Measurements from ENCODE around the gene PTPRD. TPM values are rescaled to one million over a fixed set of nuclear protein-coding genes. Genes with fewer than 3 reads are reported as not detected.

Gene PTPRD
- total RNA-seq, 1 experiment from 2014 or later, result 69.6 TPM

DNA sequence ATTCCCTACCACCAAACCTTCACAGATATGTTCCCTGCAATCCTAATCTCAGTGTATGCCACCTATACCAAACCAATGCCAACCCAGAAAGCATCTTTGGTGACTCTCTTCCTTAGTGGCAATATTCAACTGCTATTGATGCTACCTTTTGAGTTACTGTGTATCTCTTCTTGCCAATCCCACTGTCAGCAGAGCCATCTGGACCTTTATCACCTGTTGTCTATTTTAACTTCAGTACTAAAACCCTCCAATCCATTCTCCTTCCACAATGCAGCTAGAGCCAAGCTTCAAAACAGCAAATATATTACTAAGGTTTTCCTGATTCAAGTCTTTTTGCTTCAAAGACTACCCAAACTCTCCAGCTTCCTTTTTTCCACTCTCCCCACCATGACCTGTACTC is 2036.1 kb downstream of the PTPRD start:
- Mint-ChIP-seq H3K4me1 (peaks cover 3% of the 10 kb centered on the region; the same call in 1 of the 2 replicates), H3K4me3 (no peak overlapping the region), H3K36me3 (no peaks in the 10 kb centered on the region), H3K27ac (no peak overlapping the region), H3K9me3 (no peaks in the 10 kb centered on the region), H3K27me3 (ENCODE audit: low read depth) (no peaks in the 10 kb centered on the region)
- no peak for ATAC-seq
- POLR2A ChIA-PET, result no interaction called here
- CTCF ChIA-PET, result no interaction called here
- no peak for DNase-seq (ENCODE audit: low spot score)
- TF ChIP-seq MYBL2 (CRISPR knock-in tag; IDR thresholded peaks at IDR 0.05) (no peak), OVOL2 (CRISPR knock-in tag; IDR thresholded peaks at IDR 0.05; ENCODE audit: borderline replicate concordance) (no peak), ZNF671 (CRISPR knock-in tag; IDR thresholded peaks at IDR 0.05) (no peak), NR2C2 (CRISPR knock-in tag; IDR thresholded peaks at IDR 0.05) (no peak), JUN (CRISPR knock-in tag; IDR thresholded peaks at IDR 0.05) (no peak), EMX1 (CRISPR knock-in tag; IDR thresholded peaks at IDR 0.05) (no peak), ZNF423 (CRISPR knock-in tag; IDR thresholded peaks at IDR 0.05) (no peak), ZNF416 (CRISPR knock-in tag; IDR thresholded peaks at IDR 0.05) (no peak), CREM (CRISPR knock-in tag; IDR thresholded peaks at IDR 0.05) (no peak), FOXJ3 (CRISPR knock-in tag; IDR thresholded peaks at IDR 0.05; ENCODE audit: borderline replicate concordance) (no peak), ZBTB21 (CRISPR knock-in tag; IDR thresholded peaks at IDR 0.05; ENCODE audit: borderline replicate concordance) (no peak)
- TF ChIP-seq, protein P1, sequence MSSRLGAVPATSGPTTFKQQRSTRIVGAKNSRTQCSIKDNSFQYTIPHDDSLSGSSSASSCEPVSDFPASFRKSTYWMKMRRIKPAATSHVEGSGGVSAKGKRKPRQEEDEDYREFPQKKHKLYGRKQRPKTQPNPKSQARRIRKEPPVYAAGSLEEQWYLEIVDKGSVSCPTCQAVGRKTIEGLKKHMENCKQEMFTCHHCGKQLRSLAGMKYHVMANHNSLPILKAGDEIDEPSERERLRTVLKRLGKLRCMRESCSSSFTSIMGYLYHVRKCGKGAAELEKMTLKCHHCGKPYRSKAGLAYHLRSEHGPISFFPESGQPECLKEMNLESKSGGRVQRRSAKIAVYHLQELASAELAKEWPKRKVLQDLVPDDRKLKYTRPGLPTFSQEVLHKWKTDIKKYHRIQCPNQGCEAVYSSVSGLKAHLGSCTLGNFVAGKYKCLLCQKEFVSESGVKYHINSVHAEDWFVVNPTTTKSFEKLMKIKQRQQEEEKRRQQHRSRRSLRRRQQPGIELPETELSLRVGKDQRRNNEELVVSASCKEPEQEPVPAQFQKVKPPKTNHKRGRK (CRISPR knock-in tag; IDR thresholded peaks at IDR 0.05; ENCODE audit: borderline replicate concordance), result no peak
- TF ChIP-seq, protein P2, sequence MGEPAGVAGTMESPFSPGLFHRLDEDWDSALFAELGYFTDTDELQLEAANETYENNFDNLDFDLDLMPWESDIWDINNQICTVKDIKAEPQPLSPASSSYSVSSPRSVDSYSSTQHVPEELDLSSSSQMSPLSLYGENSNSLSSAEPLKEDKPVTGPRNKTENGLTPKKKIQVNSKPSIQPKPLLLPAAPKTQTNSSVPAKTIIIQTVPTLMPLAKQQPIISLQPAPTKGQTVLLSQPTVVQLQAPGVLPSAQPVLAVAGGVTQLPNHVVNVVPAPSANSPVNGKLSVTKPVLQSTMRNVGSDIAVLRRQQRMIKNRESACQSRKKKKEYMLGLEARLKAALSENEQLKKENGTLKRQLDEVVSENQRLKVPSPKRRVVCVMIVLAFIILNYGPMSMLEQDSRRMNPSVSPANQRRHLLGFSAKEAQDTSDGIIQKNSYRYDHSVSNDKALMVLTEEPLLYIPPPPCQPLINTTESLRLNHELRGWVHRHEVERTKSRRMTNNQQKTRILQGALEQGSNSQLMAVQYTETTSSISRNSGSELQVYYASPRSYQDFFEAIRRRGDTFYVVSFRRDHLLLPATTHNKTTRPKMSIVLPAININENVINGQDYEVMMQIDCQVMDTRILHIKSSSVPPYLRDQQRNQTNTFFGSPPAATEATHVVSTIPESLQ (CRISPR knock-in tag; IDR thresholded peaks at IDR 0.05), result no peak
- TF ChIP-seq, protein P3, sequence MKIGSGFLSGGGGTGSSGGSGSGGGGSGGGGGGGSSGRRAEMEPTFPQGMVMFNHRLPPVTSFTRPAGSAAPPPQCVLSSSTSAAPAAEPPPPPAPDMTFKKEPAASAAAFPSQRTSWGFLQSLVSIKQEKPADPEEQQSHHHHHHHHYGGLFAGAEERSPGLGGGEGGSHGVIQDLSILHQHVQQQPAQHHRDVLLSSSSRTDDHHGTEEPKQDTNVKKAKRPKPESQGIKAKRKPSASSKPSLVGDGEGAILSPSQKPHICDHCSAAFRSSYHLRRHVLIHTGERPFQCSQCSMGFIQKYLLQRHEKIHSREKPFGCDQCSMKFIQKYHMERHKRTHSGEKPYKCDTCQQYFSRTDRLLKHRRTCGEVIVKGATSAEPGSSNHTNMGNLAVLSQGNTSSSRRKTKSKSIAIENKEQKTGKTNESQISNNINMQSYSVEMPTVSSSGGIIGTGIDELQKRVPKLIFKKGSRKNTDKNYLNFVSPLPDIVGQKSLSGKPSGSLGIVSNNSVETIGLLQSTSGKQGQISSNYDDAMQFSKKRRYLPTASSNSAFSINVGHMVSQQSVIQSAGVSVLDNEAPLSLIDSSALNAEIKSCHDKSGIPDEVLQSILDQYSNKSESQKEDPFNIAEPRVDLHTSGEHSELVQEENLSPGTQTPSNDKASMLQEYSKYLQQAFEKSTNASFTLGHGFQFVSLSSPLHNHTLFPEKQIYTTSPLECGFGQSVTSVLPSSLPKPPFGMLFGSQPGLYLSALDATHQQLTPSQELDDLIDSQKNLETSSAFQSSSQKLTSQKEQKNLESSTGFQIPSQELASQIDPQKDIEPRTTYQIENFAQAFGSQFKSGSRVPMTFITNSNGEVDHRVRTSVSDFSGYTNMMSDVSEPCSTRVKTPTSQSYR (CRISPR knock-in tag; IDR thresholded peaks at IDR 0.05), result no peak
- TF ChIP-seq, protein P4, sequence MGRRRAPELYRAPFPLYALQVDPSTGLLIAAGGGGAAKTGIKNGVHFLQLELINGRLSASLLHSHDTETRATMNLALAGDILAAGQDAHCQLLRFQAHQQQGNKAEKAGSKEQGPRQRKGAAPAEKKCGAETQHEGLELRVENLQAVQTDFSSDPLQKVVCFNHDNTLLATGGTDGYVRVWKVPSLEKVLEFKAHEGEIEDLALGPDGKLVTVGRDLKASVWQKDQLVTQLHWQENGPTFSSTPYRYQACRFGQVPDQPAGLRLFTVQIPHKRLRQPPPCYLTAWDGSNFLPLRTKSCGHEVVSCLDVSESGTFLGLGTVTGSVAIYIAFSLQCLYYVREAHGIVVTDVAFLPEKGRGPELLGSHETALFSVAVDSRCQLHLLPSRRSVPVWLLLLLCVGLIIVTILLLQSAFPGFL (CRISPR knock-in tag; IDR thresholded peaks at IDR 0.05; ENCODE audit: borderline replicate concordance), result no peak

DNA sequence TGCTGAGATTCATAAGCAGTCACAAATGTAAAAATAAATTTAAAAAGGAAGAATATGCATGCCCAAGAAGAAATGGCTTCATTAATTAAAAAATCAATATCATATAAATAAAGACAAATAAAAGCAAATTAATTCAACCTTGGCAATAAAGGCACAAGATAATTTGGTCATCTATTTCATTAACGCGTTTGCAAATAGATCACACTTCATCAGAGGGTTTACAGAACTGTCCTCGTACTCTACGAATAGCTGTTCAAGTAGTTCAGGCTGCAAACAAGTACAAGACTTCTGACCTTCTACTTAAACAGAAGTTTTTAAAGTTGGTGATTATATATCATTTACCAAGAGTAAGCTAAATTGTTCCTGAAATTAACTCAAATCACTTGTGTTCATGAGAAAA is 2038.0 kb downstream of the PTPRD start:
- Mint-ChIP-seq H3K27me3 (ENCODE audit: low read depth) (no peaks in the 10 kb centered on the region), H3K4me1 (peaks cover 3% of the 10 kb centered on the region; the same call in 1 of the 2 replicates), H3K9me3 (no peaks in the 10 kb centered on the region), H3K36me3 (no peaks in the 10 kb centered on the region), H3K4me3 (no peak overlapping the region), H3K27ac (no peak overlapping the region)
- POLR2A ChIA-PET, result no interaction called here
- no peak for DNase-seq (ENCODE audit: low spot score)
- CTCF ChIA-PET, result interaction anchor here (0.7 kb wide), 1 partner anchor 478 kb away, joined by 3 read pairs; no protein-coding TSS in a partner anchor
- no peak for ATAC-seq
- TF ChIP-seq TCF7 (CRISPR knock-in tag; IDR thresholded peaks at IDR 0.05; ENCODE audit: low read depth) (no peak), TEAD1 (CRISPR knock-in tag; IDR thresholded peaks at IDR 0.05) (no peak), TP53 (CRISPR knock-in tag; IDR thresholded peaks at IDR 0.05) (no peak), KAT7 (CRISPR knock-in tag; IDR thresholded peaks at IDR 0.05; ENCODE audit: borderline replicate concordance) (no peak), ESRRA (CRISPR knock-in tag; IDR thresholded peaks at IDR 0.05; ENCODE audit: borderline replicate concordance) (no peak), ZNF671 (CRISPR knock-in tag; IDR thresholded peaks at IDR 0.05) (no peak), ZBTB21 (CRISPR knock-in tag; IDR thresholded peaks at IDR 0.05; ENCODE audit: borderline replicate concordance) (no peak), ZNF219 (CRISPR knock-in tag; IDR thresholded peaks at IDR 0.05; ENCODE audit: borderline replicate concordance) (no peak), MXD4 (CRISPR knock-in tag; IDR thresholded peaks at IDR 0.05; ENCODE audit: borderline replicate concordance) (no peak), ZNF232 (CRISPR knock-in tag; IDR thresholded peaks at IDR 0.05) (no peak), NFATC4 (CRISPR knock-in tag; IDR thresholded peaks at IDR 0.05) (no peak)
- TF ChIP-seq, protein P3 (CRISPR knock-in tag; IDR thresholded peaks at IDR 0.05), result no peak
- TF ChIP-seq, protein P5, sequence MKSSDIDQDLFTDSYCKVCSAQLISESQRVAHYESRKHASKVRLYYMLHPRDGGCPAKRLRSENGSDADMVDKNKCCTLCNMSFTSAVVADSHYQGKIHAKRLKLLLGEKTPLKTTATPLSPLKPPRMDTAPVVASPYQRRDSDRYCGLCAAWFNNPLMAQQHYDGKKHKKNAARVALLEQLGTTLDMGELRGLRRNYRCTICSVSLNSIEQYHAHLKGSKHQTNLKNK (CRISPR knock-in tag; IDR thresholded peaks at IDR 0.05), result no peak
- TF ChIP-seq, protein P6, sequence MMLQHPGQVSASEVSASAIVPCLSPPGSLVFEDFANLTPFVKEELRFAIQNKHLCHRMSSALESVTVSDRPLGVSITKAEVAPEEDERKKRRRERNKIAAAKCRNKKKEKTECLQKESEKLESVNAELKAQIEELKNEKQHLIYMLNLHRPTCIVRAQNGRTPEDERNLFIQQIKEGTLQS (CRISPR knock-in tag; conservative IDR thresholded peaks at IDR 0.05), result no peak
